GM19239 (cell line): Measurements from ENCODE around the gene PDK2.
"Not testable (repeated sequence)": the region's sequence is repeated elsewhere in the genome, so short reads cannot be mapped to it uniquely, and the experiment has no call there.

Source experiments
- DNase-seq: peaks from one replicate; pipeline ENCODE4 v3.0.0; 2011; ENCODE audit warnings: low spot score; ENCODE audit not compliant: insufficient read length
- FAIRE-seq: peaks from 2 replicates; lab custom pipeline; 2011; peaks lifted over from hg19 to GRCh38; lab: Jason Lieb, UNC

PDK2 gene

DNA sequence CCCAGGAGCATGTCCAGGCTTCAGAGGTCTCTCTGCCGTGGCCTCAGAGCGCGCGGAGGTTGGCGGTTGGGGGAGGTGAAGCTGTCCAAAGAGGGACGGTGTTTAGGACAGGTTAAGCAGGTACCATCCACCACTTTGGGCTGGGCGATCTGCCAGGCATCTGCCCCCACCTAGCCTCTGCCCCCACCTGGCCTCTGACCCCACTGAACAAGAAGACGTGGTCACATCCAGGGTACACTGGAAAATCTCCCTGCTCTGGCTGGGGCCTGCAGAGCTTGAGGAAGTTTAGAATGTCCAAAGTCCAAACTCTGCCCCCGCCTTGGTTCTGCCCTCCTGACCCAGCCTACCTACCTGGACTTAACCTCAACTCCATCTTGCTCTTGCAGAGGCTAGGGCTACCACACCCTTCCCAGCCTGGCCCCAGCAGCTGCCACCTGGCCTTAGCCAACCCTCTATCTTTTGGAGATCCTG, 37.6 kb upstream of the PDK2 start:
- DNase-seq (no peak), FAIRE-seq (no peak)

DNA sequence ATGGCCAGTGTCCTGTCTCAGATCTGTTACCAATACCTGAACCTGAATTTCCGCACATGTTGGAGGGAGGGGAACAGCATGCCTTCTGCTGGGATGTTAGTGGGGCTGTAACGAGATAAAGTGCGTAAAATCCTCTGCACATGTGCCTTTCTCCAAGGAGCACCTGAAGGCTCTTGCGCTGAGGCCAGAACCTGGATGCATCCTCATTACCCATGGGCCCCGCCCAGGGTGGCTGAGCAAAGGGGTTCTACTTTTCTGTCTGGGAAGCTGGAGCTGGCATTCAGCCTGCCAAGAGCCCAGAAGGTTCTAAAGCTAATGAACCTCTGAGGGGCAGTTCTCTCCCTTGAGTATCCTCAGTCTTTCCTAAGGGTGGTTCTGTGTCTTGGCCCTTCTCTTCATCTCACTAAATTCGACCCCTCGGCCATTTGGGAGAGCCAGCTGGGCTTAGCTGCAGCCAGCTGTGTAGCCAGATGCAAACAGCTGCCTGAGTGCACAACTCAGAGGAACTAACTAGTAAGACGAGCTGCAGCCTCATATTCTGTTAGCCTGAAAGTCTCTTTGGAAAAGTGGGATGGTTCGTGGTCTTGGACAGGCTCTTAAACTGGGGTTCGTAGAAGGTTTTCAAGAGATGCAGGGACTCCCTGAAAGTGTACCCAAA, 36.7 kb upstream of the PDK2 start:
- FAIRE-seq (no peak), DNase-seq (no peak)

DNA sequence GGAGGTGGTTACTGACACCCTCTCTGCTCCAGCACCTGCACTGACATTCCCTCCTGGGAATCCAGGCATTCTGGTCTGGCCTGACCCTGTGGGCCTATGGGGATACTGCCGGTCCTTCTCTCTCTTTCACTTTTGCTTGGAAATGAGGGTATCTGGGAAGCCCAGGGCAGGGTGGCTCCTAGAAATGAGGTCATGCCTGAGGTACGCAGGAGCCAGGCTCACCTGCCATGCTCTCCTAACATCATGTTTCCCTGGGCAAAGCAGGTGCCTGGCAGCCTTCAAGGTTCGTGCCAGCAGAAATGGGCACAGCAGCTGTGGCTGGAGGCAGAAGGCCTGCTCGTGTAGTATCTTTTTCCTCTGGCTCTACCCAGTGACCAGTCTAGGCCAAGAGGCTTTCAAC, 35.9 kb upstream of the PDK2 start:
- no peak for FAIRE-seq
- DNase-seq = no peak

DNA sequence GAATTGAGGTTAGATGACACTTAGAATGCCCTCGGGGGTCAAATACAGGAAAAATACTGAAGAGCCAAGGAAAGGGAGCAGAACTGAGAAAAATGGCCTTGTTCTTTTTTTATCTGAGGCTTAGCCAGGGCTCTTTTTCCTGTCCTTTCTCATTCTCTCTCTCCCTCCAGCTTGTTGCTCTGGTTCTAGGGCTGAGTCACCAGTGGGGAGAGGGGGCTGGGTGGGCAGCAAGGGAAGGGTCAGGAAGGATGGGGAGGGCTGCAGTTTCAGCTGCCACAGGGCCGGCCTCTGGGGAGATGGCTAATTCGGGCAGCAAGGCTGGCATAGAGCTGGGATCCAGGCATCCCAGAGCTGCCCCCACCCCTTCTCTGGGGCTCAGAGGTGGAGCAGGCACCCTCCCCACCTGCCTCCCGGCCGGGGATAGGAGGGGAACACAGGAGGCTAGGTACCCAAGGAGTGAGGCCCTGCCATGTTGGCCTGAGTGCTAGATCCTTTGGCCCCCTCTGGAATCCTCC, 35.3 kb upstream of the PDK2 start:
- FAIRE-seq (no peak), DNase-seq (no peak)

DNA sequence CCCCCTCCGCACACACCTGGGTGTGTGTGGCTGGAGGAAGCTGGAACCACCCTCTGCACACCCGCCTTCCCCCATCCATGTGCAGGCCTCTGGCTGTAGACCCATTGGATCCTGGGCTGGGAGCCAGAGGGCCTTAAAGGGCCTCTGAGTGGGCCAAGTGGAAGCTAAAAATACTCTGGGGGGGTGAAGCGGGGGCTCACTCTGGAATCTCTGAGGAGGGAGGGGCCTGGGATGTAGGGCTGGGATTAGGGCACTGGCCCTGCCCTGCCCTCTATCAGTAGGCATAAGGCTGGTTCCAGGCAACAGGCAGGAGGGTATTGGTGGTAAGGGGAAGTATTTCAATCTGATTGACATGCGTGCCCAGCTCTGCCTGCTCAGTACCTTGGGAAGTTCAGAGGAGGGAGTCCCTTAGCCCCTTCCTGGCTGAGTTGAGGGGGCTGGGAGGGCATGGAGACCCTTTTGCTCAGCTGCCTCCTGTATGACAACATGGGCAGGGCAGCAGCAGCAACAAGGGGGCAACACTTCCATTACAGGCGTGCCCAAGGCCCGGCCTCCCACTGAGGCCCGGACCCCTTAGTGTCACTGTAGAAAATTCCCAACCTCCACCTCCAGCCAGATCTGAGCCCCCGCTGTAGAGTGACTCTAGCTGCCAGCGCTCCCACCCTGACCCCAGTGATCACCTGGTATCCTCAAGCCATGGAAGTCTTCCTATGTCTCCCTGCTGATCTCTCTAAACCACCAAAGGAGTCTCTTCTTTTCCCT, 34.0 kb upstream of the PDK2 start:
- FAIRE-seq (no peak), DNase-seq (no peak)

DNA sequence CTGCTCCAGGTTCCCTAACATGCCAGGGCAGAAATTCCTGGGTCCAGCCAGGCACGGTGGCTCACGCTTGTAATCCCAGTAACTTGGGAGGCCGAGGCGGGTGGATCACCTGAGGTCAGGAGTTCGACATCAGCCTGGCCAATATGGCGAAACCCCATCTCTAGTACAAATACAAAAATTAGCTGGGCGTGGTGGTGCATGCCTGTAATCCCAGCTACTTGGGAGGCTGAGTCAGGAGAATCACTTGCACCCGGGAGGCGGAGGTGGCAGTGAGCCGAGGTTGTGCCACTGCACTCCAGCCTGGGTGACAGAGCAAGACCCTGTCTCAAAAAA, 33.5 kb upstream of the PDK2 start:
- FAIRE-seq, DNase-seq: not testable (repeated sequence)

DNA sequence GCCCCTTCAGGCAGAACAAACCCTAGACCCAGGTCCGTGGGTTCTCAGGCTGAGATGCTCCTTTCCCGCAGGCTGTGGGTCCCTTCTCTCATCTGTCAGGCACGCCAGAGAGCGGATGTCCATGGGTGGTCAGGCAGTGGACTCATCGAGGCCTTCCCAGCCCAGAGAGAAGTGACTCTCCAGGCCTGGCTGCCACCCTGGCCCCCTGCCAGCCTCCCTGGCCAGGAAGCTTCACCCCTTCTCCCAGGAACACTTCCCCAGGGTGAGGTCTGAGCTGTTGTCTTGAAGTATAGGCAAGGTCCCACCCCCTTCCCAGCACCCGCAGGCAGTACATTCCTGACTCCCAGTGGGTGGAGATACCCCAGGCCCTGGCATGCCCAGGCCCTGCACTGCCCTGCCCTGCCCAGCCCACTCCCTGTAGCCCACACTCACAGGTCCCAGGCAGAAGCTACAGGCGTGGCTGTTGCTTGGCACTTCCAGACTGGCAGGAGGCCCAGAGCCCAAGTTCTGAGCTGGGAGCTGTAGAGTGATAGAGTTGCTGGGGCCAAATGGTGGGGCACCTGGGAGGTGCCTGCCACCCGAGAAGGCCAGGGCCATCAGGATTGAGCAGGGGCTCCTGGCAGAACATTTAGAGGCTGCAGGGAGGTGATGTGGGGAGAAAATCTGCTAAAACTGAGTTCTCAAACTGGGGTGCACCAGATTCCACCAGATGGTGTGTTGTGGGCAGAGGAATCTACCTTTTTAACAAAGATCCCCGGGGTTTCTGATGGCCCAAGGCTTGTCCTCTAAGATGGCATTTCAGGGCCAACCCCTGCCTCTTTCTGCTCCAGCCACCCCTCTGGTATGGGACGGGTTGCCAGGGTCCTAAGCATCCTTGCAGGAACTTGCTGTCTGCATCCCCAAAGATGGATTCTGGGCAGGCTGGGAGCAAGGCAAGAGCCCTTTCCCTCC, 32.6 kb upstream of the PDK2 start:
- DNase-seq = no peak

DNA sequence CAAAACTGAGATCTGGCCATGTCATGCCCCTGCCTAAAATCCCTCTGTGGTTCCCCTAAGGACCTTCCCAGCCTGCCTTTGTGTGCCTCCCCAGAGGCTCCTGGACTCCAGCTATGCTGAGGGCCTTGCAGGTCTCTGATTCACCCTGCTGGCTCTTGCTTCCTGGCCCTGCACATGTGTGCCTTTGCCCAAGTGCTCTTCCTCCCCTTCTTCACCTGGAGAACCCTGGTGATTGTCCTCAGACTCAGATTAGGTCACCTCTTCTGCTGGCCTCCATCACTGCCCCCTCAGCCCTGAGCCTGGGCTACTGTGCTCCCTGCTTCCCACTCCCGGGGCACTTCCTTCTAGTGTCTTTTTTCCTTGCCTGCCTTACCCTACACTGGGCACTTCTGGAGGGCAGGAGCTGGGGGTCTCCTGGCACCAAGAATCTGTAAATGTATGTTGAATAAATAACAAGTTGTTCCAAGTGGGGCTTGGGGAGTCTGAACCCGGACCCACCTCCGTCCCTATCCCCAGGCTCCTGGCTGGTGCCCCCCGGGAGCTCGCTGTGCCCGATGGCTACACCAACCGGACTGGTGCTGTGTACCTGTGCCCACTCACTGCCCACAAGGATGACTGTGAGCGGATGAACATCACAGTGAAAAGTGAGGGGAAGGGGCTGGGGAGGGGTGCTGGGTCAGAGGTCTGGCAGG, 31.4 kb upstream of the PDK2 start:
- FAIRE-seq (no peak), DNase-seq (no peak)

More for the DNA sequence above, 32.6 kb upstream of the PDK2 start:
- FAIRE-seq = no peak

DNA sequence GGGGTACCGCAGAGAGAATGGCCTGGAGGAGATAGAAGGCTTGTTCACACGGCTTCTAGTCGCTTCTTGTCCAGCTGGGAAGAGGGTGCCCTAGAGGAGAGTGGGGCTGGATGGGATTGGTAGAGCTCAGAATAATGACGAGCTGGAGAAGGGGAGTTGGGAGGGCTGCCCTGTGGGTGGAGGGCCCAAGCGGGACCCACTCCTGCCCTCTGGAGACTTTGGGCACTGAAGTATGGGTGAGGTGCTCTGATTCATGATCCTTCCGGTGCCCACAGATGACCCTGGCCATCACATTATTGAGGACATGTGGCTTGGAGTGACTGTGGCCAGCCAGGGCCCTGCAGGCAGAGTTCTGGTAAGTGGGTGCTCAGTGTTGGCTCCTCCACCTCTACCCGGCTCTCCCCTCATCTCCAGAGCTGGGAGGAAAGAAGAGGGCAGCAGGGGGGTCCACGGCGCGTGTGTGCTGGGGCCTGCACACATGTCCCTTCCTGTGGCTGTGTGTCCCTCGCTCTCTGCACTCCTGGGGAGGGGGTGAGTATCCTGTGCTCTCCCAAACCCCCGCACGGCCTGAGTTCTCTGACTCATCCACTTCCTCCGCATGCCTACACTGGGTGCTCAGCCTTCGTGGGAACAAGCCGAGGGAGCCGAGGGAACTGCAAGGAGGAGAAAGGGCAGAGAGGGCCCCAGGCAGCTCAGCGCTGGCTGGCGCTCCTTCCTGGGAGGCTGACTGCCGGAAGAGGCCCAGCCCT, 30.7 kb upstream of the PDK2 start:
- FAIRE-seq = no peak

DNA sequence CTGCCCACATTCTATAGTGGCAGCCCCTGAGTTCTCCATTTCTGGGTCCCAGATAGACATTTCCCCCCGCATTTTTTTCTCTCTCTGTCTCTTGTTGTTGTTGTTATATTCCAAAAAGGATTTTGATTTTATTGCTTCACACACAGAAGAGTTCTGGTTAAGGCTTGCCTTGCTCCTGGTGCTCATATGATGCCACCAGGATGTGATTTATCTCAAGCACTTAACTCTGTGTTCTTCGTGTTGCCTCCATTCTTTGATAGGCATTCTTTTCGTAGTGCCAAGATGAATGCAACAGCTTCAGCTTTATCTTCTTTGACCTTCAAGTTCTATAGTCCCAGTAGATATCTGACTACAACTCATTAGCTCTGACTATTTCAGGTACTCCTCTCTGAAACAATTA, 30.1 kb upstream of the PDK2 start:
- FAIRE-seq = no peak
- no peak for DNase-seq

More for the DNA sequence above, 30.7 kb upstream of the PDK2 start:
- no peak for DNase-seq

DNA sequence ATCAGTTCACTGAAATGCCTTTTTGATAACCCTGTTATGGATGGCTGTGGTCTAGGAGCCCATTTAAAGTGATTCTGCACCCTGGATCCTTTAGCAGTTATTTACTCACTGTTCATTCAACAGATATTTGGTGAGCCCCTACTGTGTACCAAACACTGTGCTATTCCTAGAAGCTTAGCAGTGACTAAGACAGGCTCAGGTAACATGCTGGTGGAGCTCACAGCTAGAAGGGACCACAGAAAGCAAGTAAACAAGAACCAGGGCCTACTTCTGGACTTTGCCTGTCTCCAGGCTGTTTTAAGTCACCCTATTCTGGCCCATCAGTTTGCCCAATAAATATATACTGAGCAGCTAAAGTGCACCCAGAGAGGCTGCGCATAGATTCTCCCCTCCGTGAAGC, 28.2 kb upstream of the PDK2 start:
- no peak for FAIRE-seq
- no peak for DNase-seq

DNA sequence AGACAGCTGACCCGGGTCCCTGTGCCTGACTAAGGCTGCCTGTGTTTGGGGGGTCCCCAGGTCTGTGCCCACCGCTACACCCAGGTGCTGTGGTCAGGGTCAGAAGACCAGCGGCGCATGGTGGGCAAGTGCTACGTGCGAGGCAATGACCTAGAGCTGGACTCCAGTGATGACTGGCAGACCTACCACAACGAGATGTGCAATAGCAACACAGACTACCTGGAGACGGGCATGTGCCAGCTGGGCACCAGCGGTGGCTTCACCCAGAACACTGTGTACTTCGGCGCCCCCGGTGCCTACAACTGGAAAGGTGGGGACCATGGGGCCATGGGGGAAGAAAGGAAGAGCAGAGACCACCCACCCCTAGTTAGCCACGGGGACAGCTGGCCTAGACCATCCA, 27.2 kb upstream of the PDK2 start:
- DNase-seq (no peak), FAIRE-seq (no peak)

DNA sequence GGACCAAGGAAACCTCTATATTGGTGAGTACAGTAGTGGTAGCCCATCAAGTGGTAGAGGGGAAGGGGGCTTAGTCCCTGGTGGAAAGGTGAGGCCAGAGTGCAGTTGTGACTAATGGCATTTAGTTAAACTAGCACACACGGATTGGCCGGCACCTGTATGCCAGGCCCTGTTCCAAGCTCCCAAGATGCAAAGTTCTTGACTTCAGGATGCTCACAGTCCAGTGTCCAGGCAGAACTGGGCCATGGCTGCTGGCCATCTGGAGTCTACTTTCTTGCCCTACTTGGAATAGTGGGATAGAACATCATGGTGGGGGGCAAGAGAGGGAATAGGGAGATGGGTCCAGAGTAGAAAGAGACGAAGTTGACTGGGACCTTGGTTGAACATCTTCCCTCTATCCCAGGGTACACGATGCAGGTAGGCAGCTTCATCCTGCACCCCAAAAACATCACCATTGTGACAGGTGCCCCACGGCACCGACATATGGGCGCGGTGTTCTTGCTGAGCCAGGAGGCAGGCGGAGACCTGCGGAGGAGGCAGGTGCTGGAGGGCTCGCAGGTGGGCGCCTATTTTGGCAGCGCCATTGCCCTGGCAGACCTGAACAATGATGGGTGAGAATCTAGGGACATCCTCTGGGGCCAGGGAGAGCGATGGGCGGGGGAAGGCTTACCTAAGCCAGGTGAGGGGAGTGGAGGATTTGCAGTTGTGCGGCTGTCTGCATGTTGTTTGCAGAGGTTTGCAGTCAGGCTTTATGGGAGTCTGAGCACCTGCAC, 24.1 kb upstream of the PDK2 start:
- FAIRE-seq = no peak
- DNase-seq = no peak

DNA sequence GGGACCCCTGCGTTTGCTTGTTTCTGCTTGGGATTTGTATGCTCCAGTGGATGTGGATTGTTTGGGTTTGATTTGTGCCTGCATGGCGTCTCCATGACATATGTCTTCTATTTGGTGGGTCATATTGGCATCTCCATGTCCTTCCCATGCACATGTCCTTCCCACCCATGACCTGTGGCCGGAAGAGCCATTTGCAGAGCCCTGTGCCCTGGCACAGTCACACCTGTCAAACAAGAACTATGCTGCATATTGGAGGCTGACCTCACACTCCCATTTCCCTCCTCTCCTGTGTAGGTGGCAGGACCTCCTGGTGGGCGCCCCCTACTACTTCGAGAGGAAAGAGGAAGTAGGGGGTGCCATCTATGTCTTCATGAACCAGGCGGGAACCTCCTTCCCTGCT, 23.5 kb upstream of the PDK2 start:
- FAIRE-seq (no peak), DNase-seq (no peak)

DNA sequence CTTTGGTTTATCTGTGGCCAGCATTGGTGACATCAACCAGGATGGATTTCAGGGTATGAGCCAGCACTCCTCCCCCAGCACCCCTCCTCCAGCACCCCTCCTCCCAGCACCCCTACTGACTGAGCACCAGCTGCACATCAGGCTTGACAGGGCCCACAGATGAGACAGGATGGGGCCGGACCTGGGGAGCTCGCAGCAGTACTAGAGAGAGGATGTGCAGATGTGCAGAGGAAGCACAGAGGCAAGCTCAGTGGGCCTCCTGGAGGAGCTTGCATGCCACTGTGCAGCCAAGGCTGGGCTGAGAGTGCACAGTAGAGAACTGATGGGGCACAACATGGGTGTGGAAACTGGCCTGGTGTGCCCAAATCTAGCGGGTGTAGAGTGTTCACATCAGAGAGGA, 23.0 kb upstream of the PDK2 start:
- no peak for DNase-seq
- FAIRE-seq = no peak

DNA sequence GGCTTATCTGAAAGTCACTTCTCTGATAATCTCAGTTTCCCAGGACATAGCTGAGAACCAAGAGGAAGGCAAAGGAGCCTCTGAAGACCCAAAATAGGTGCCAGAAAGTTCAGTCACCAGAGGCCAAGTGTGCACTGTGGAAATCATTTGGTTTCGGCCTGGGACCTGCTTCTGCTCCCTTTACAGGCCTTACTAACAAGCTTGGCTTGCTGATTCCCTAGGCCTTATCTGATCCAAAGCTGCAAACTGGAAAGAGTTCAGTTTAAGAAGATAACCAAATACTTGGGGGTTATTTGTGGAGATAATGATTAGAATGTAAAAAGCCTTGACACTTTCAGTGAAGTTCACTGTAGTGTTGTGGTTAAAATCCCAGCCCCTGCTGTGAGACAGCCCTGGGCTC, 22.2 kb upstream of the PDK2 start:
- DNase-seq (no peak), FAIRE-seq (no peak)

DNA sequence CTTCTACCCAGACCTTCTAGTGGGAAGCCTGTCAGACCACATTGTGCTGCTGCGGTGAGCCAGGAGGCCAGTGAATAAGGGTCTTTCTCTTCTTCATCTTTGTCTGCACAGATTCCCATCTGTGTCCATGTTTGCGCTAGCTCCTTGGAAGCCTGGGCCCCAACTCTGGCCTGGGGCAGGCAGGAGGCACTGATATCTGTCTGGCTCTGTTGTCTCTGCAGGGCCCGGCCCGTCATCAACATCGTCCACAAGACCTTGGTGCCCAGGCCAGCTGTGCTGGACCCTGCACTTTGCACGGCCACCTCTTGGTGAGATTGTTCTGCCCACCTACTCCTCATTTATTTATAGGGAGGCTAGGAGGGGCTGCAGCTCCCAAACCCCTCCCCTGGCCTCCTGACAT, 20.9 kb upstream of the PDK2 start:
- no peak for DNase-seq
- no peak for FAIRE-seq

DNA sequence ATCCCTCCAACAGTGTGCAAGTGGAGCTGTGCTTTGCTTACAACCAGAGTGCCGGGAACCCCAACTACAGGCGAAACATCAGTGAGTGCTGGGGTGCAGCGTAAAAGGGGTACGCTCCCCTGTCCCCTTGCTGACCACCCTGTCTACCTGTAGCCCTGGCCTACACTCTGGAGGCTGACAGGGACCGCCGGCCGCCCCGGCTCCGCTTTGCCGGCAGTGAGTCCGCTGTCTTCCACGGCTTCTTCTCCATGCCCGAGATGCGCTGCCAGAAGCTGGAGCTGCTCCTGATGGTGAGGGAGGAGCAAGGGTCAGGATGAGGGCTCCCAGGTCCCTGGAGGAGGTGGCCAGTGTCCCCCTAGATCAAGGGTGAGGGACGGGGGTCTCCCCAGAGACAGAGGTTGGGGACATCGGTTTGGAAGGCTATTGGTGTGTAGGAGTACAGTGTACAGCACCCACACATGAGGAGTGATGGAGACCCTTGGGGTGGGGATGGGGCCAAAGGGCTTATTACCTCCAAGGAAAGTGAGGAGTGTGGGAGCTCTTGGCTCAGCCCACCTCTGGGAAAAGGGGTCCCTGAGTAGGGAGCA, 19.6 kb upstream of the PDK2 start:
- no peak for DNase-seq
- FAIRE-seq = no peak
